ENCODE data around the gene E2F2. TPM values are rescaled to one million over a fixed set of nuclear protein-coding genes. Genes with fewer than 3 reads are reported as not detected.

E2F2 gene
- polyA plus RNA-seq, 3 donors = 4.8 to 6.5 (median 4.8) TPM

GRCh38 chr1:23463286-23463685, 67.7 kb downstream of the E2F2 start:
- DNase-seq = no peak

- no peak for DNase-seq
Observed at GRCh38 chr1:23462766-23463165, 68.3 kb downstream of the E2F2 start.

DNA sequence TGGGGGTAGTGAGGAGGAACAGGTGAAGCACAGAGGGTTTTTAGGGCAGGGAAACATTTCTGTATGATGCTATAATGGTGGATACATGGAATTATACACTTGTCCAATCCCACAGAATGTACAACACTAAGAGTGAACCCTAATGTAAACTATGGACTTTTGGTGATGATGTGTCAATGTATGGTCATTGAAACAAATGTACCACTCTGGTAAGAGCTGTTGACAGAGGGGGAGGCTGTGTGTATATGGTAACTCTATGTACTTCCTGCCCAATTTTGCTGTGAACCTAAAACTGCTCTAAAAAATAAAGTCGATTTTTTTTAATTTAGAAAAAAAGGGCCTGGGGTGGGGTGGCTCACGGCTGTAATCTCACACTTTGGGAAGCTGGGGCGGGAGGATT, 70.0 kb downstream of the E2F2 start:
- no peak for DNase-seq

DNA sequence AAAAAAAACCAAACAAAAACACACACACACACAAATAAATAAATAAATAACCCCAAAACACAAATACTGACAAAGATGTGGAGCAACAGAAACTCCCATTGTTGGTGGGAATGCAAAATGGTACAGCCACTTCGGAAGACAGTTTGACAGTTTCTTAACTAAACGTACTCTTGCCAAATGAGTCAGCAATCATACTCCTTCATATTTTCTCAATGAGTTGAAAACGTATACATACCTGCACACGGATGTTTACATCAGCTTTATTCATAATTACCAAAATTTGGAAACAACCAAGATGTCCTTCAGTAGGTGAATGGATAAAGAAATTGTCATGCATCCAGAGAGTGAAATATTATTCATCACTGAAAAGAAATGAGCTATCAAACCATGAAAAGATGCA, 70.5 kb downstream of the E2F2 start:
- DNase-seq = no peak

GRCh38 chr1:23459338-23459757, 71.7 kb downstream of the E2F2 start:
- DNase-seq = no peak

Other genes starting within 250 kb of the E2F2 start
- gene HNRNPR, start 186.9 kb downstream of the E2F2 start, polyA plus RNA-seq (ENCODE audit: insufficient read length in 3 of 3) = 100 to 1,000 TPM; 233 to 258 (median 243) TPM
- 10 to 100 TPM; 31.8 to 33.6 (median 33.1) TPM for gene ZNF436, start 161.4 kb downstream of the E2F2 start, polyA plus RNA-seq (ENCODE audit: insufficient read length in 3 of 3)
- gene TCEA3, start 106.5 kb downstream of the E2F2 start, polyA plus RNA-seq (ENCODE audit: insufficient read length in 3 of 3) = 10 to 100 TPM; 51.8 to 57.3 (median 52.5) TPM
- gene ASAP3, start 47.1 kb downstream of the E2F2 start, polyA plus RNA-seq (ENCODE audit: insufficient read length in 3 of 3) = 10 to 100 TPM; 33.3 to 38.7 (median 34.2) TPM
- gene ID3, start 28.3 kb upstream of the E2F2 start, polyA plus RNA-seq (ENCODE audit: insufficient read length in 3 of 3) = 100 to 1,000 TPM; 319 to 396 (median 378) TPM
- 1,000 to 10,000 TPM; 2,047 to 2,741 (median 2,177) TPM for gene RPL11, start 160.6 kb upstream of the E2F2 start, polyA plus RNA-seq (ENCODE audit: insufficient read length in 3 of 3)
- gene ELOA, start 212.2 kb upstream of the E2F2 start, polyA plus RNA-seq (ENCODE audit: insufficient read length in 3 of 3) = 10 to 100 TPM; 34.3 to 38.2 (median 36.0) TPM
- 10 to 100 TPM; 59.4 to 63.3 (median 60.3) TPM for gene PITHD1, start 247.2 kb upstream of the E2F2 start, polyA plus RNA-seq (ENCODE audit: insufficient read length in 3 of 3)

All from renal pelvis (tissue), 4 donors.